GM21723 (cell line): ENCODE measurements around the gene PSMF1.

ENCODE experiments used
- ATAC-seq: cut with Tn5 transposase; IDR thresholded peaks from one replicate; pipeline ENCODE4 v1.9.1; 2021; ENCODE audit warnings: mild to moderate bottlenecking, moderate library complexity; ENCODE audit not compliant: unreplicated experiment

PSMF1 gene

GRCh38 chr20:1118336-1119127 is at the start of gene PSMF1:
PSMF1 (plus strand) TSS chr20:1118602; CDS start chr20:1118774, 172 bp downstream.
- peak; percentile 97 for ATAC-seq

- no peak for ATAC-seq
Observed at GRCh38 chr20:1072258-1072657, 46.1 kb upstream of the PSMF1 start.

GRCh38 chr20:1075616-1076015 is 42.8 kb upstream of the PSMF1 start:
- peak; percentile 71 for ATAC-seq

- ATAC-seq: no peak
Observed at GRCh38 chr20:1081891-1082290, 36.5 kb upstream of the PSMF1 start.

- no peak for ATAC-seq
Observed at GRCh38 chr20:1083431-1084080, 34.8 kb upstream of the PSMF1 start.

- no peak for ATAC-seq
Observed at GRCh38 chr20:1085492-1086276, 32.7 kb upstream of the PSMF1 start.

GRCh38 chr20:1086277-1087213 is 31.9 kb upstream of the PSMF1 start:
- no peak for ATAC-seq

- no peak for ATAC-seq
Observed at GRCh38 chr20:1087311-1087905, 31.0 kb upstream of the PSMF1 start.

GRCh38 chr20:1094751-1095150 is 23.7 kb upstream of the PSMF1 start:
- no peak for ATAC-seq

- ATAC-seq: no peak
Observed at GRCh38 chr20:1101533-1101932, 16.9 kb upstream of the PSMF1 start.

- no peak for ATAC-seq
Observed at GRCh38 chr20:1102016-1102415, 16.4 kb upstream of the PSMF1 start.

- ATAC-seq: no peak
Observed at GRCh38 chr20:1103751-1104150, 14.7 kb upstream of the PSMF1 start.

GRCh38 chr20:1105599-1106194 is 12.7 kb upstream of the PSMF1 start:
- ATAC-seq: no peak

GRCh38 chr20:1107176-1107575 is 11.2 kb upstream of the PSMF1 start:
- no peak for ATAC-seq

GRCh38 chr20:1108437-1108920 is 9.9 kb upstream of the PSMF1 start:
- no peak for ATAC-seq

GRCh38 chr20:1112908-1113307 is 5.5 kb upstream of the PSMF1 start:
- no peak for ATAC-seq

GRCh38 chr20:1118004-1118335 is 432 bp upstream of the PSMF1 start:
- no peak for ATAC-seq

- ATAC-seq: peak; percentile 1
Observed at GRCh38 chr20:1119128-1119505, 715 bp downstream of the PSMF1 start.

- ATAC-seq: no peak
Observed at GRCh38 chr20:1119524-1119923, 1.1 kb downstream of the PSMF1 start.

- no peak for ATAC-seq
Observed at GRCh38 chr20:1121429-1121828, 3.0 kb downstream of the PSMF1 start.
